Measurements from ENCODE around the gene GRK4. TPM values are rescaled to one million over a fixed set of nuclear protein-coding genes. Genes with fewer than 3 reads are reported as not detected.
A peak's percentile ranks its signal among the peaks of the same experiment; 100 is the strongest.

Gene GRK4
- total RNA-seq, 8 experiments from 2014 or later = 7.3 to 22.2 (median 14.2) TPM

GRCh38 chr4:3073158-3074077 is 110.0 kb downstream of the GRK4 start:
- 27 to 73% (median 40%) methylated on average over 2 of the region's 54 CpGs; no CpG with 5 or more reads in 7 of the 10 experiments for WGBS, 10 experiments
- peak; percentile 18 to 62 (median 52) for ATAC-seq (replicated peaks in 6 of 8)
- peak overlapping the region; percentile 84 to 85 for H3K27ac ChIP-seq
- in situ Hi-C loops (cut with MboI; ENCODE audit: low pct_unique_long_range_greater_than_20kb in 2 of 9, low sequenced_read_pairs in 9 of 9, unreplicated experiment in 9 of 9) = no loop called here
- peak overlapping the region; percentile 47 to 60 (median 55) for H3K4me3 ChIP-seq
- H3K4me1 ChIP-seq (replicated peaks in 1 of 2) = peaks cover 2 to 10% of the 10 kb centered on the region in 2 donors

- WGBS, 10 experiments = 0% methylated on average over 3 of the region's 81 CpGs; no CpG with 5 or more reads in 9 of the 10 experiments
- in situ Hi-C loops (cut with MboI; ENCODE audit: low pct_unique_long_range_greater_than_20kb in 2 of 9, low sequenced_read_pairs in 9 of 9, unreplicated experiment in 9 of 9) = no loop called here
- peaks cover 2 to 10% of the 10 kb centered on the region in 2 donors for H3K4me1 ChIP-seq (replicated peaks in 1 of 2)
- peak within 1 kb of the TSS; percentile 82 to 99 (median 98) for H3K4me3 ChIP-seq
- peak; percentile 85 to 91 (median 90) for ATAC-seq (replicated peaks in 6 of 8)
- peak within 1 kb of the TSS; percentile 85 to 94 for H3K27ac ChIP-seq
Measured at GRCh38 chr4:3074078-3074845, 110.9 kb downstream of the GRK4 start, which contains the start of the genes HTT and HTT-AS. Gene HTT, plus strand, starts transcription at chr4:3074681. Its CDS starts 145 bp downstream, at chr4:3074826. Gene HTT-AS, minus strand, starts transcription at chr4:3074538.

- Histone ChIP-seq H3K27ac (peak overlapping the region; percentile 84 to 94), H3K4me1 (replicated peaks in 1 of 2) (peaks cover 2 to 10% of the 10 kb centered on the region in 2 donors), H3K4me3 (peak overlapping the region; percentile 82 to 99 (median 98))
- WGBS, 10 experiments = 0% methylated on average over 2 to 7 of the region's 60 CpGs; no CpG with 5 or more reads in 8 of the 10 experiments
- in situ Hi-C loops (cut with MboI; ENCODE audit: low pct_unique_long_range_greater_than_20kb in 2 of 9, low sequenced_read_pairs in 9 of 9, unreplicated experiment in 9 of 9) = no loop called here
- peak in 7 of 8 experiments; percentile 1 to 34 (median 9) for ATAC-seq (replicated peaks in 6 of 8)
Measured at GRCh38 chr4:3074846-3075651, 111.7 kb downstream of the GRK4 start.

- WGBS, 10 experiments = 0 to 10% (median 0%) methylated on average over 1 to 4 of the region's 8 CpGs; no CpG with 5 or more reads in 3 of the 10 experiments
- ATAC-seq (replicated peaks in 6 of 8) = no peak
- peak overlapping the region; percentile 82 to 99 (median 98) for H3K4me3 ChIP-seq
- peaks cover 2 to 10% of the 10 kb centered on the region in 2 donors for H3K4me1 ChIP-seq (replicated peaks in 1 of 2)
- peak overlapping the region in 1 of 2 donors; percentile 94 for H3K27ac ChIP-seq
- in situ Hi-C loops (cut with MboI; ENCODE audit: low pct_unique_long_range_greater_than_20kb in 2 of 9, low sequenced_read_pairs in 9 of 9, unreplicated experiment in 9 of 9) = no loop called here
Measured at GRCh38 chr4:3075652-3075981, 112.2 kb downstream of the GRK4 start.

- Histone ChIP-seq H3K4me3 (no peak overlapping the region), H3K27ac (no peak overlapping the region), H3K4me1 (replicated peaks in 1 of 2) (peaks cover 2 to 10% of the 10 kb centered on the region in 2 donors)
- 38 to 100% (median 79%) methylated on average over 1 to 2 of the region's 2 CpGs; no CpG with 5 or more reads in 3 of the 10 experiments for WGBS, 10 experiments
- in situ Hi-C loops (cut with MboI; ENCODE audit: low pct_unique_long_range_greater_than_20kb in 2 of 9, low sequenced_read_pairs in 9 of 9, unreplicated experiment in 9 of 9) = no loop called here
- ATAC-seq (replicated peaks in 6 of 8) = no peak
Measured at GRCh38 chr4:3077796-3078195, 114.4 kb downstream of the GRK4 start.

GRCh38 chr4:3079694-3080123 is 116.3 kb downstream of the GRK4 start:
- no peak for ATAC-seq (replicated peaks in 6 of 8)
- WGBS, 10 experiments = 50 to 100% (median 95%) methylated on average over 1 to 5 of the region's 6 CpGs; no CpG with 5 or more reads in 1 of the 10 experiments
- H3K27ac ChIP-seq = no peak overlapping the region

GRCh38 chr4:3082925-3083515 is 119.6 kb downstream of the GRK4 start:
- in situ Hi-C loops (cut with MboI; ENCODE audit: low pct_unique_long_range_greater_than_20kb in 2 of 9, low sequenced_read_pairs in 9 of 9, unreplicated experiment in 9 of 9) = no loop called here
- H3K4me1 ChIP-seq (replicated peaks in 1 of 2) = no peaks in the 10 kb centered on the region
- H3K4me3 ChIP-seq = no peak overlapping the region
- H3K27ac ChIP-seq = no peak overlapping the region
- no peak for ATAC-seq (replicated peaks in 6 of 8)
- 80 to 100% (median 97%) methylated on average over 1 to 5 of the region's 6 CpGs; no CpG with 5 or more reads in 4 of the 10 experiments for WGBS, 10 experiments

More at GRCh38 chr4:3079694-3080123, 116.3 kb downstream of the GRK4 start:
- in situ Hi-C loops (cut with MboI; ENCODE audit: low pct_unique_long_range_greater_than_20kb in 2 of 9, low sequenced_read_pairs in 9 of 9, unreplicated experiment in 9 of 9) = no loop called here
- Histone ChIP-seq H3K4me1 (replicated peaks in 1 of 2) (peaks cover 2 to 8% of the 10 kb centered on the region in 2 donors), H3K4me3 (no peak overlapping the region)

- in situ Hi-C loops (cut with MboI; ENCODE audit: low pct_unique_long_range_greater_than_20kb in 2 of 9, low sequenced_read_pairs in 9 of 9, unreplicated experiment in 9 of 9) = no loop called here
- H3K4me3 ChIP-seq = no peak overlapping the region
- no peaks in the 10 kb centered on the region for H3K4me1 ChIP-seq (replicated peaks in 1 of 2)
- H3K27ac ChIP-seq = no peak overlapping the region
- ATAC-seq (replicated peaks in 6 of 8) = no peak
- 0% methylated on average over 1 of the region's 1 CpG; no CpG with 5 or more reads in 6 of the 10 experiments for WGBS, 10 experiments
Measured at GRCh38 chr4:3083732-3084131, 120.4 kb downstream of the GRK4 start.

- 0 to 100% (median 99%) methylated on average over 1 to 10 of the region's 10 CpGs for WGBS, 10 experiments
- Histone ChIP-seq H3K4me3 (no peak overlapping the region), H3K27ac (no peak overlapping the region), H3K4me1 (replicated peaks in 1 of 2) (no peaks in the 10 kb centered on the region)
- ATAC-seq (replicated peaks in 6 of 8) = no peak
- in situ Hi-C loops (cut with MboI; ENCODE audit: low pct_unique_long_range_greater_than_20kb in 2 of 9, low sequenced_read_pairs in 9 of 9, unreplicated experiment in 9 of 9) = no loop called here
Measured at GRCh38 chr4:3085948-3086670, 122.7 kb downstream of the GRK4 start.

GRCh38 chr4:3087115-3087797 is 123.9 kb downstream of the GRK4 start:
- in situ Hi-C loops (cut with MboI; ENCODE audit: low pct_unique_long_range_greater_than_20kb in 2 of 9, low sequenced_read_pairs in 9 of 9, unreplicated experiment in 9 of 9) = no loop called here
- ATAC-seq (replicated peaks in 6 of 8) = peak in 3 of 8 experiments; percentile 88 to 91 (median 89)
- 72 to 100% (median 87%) methylated on average over 1 to 4 of the region's 4 CpGs; no CpG with 5 or more reads in 1 of the 10 experiments for WGBS, 10 experiments
- no peak overlapping the region for H3K4me3 ChIP-seq
- H3K4me1 ChIP-seq (replicated peaks in 1 of 2) = no peaks in the 10 kb centered on the region
- H3K27ac ChIP-seq = no peak overlapping the region

Measured in motor neuron (in vitro differentiated cells).